Measurements from ENCODE around the gene DNM3. TPM values are rescaled to one million over a fixed set of nuclear protein-coding genes. Genes with fewer than 3 reads are reported as not detected.

The DNM3 gene
- total RNA-seq, 1 experiment from 2014 or later, result 1.2 TPM

DNA sequence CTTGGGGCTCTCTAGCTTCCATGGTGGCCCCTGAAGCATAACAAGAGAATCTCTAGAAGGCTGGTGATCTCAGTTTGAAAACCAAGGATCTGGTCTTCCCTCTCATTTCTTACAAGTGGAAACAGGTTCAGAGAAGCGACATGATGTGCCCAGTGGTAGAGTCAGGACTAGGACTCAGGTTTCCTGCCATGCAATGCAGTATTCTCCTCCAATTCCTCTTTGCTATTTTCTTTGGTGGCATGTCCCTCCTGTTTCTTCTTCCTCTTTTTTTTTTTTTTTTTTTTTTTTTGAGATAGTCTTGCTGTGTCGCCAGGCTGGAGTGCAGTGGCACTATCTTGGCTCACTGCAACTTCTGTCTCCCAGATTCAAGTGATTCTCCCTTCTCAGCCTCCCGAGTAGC is 383.6 kb downstream of the DNM3 start:
- intact Hi-C loops (cut with micrococcal nuclease; ENCODE audit: unreplicated experiment), result loop anchor here (2.0 kb wide), 1 partner anchor 20 kb away; no protein-coding TSS in a partner anchor
- CTCF ChIA-PET, result no interaction called here
- no peaks in the 10 kb centered on the region for H3K27me3 Mint-ChIP-seq (ENCODE audit: unreplicated experiment)
- no peak for TF ChIP-seq CTCF (IDR thresholded peaks at IDR 0.05; ENCODE audit: unreplicated experiment)
- H3K36me3 Mint-ChIP-seq (ENCODE audit: insufficient read depth, unreplicated experiment), result no peaks in the 10 kb centered on the region
- H3K4me1 Mint-ChIP-seq (ENCODE audit: low read depth, unreplicated experiment), result no peaks in the 10 kb centered on the region
- H3K27ac Mint-ChIP-seq (ENCODE audit: unreplicated experiment), result no peak overlapping the region
- H3K9me3 Mint-ChIP-seq (ENCODE audit: low read depth, unreplicated experiment), result peaks cover 4% of the 10 kb centered on the region
- no peak overlapping the region for H3K4me3 Mint-ChIP-seq (ENCODE audit: low read depth, unreplicated experiment)
- BruUV-seq (replicated peaks), result no TSS peak
- no peak for DNase-seq

DNA sequence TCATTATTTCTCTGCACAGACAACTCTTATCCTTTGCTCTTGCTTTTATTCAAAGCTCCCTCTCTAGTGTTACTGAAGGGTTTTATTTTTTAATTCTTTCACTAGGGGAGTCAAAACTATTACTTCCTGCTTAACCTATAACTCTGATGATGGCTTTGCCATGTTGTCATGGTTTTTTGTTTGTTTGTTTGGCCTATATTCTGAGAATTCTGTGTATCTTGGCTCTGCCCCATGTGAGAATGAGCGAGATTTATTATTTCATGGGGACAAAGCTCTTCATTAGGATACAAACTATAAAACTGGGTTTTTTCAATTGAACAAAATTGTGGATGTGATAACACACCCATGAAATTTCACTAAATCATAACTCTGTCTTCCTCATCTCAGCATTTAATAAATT is 388.6 kb downstream of the DNM3 start:
- no peak for DNase-seq
- H3K4me3 Mint-ChIP-seq (ENCODE audit: low read depth, unreplicated experiment), result no peak overlapping the region
- no peaks in the 10 kb centered on the region for H3K27me3 Mint-ChIP-seq (ENCODE audit: unreplicated experiment)
- no peak overlapping the region for H3K27ac Mint-ChIP-seq (ENCODE audit: unreplicated experiment)
- peaks cover 6% of the 10 kb centered on the region for H3K9me3 Mint-ChIP-seq (ENCODE audit: low read depth, unreplicated experiment)
- intact Hi-C loops (cut with micrococcal nuclease; ENCODE audit: unreplicated experiment), result no loop called here
- H3K4me1 Mint-ChIP-seq (ENCODE audit: low read depth, unreplicated experiment), result no peaks in the 10 kb centered on the region
- CTCF ChIA-PET, result no interaction called here
- BruUV-seq (replicated peaks), result no TSS peak
- no peak for TF ChIP-seq CTCF (IDR thresholded peaks at IDR 0.05; ENCODE audit: unreplicated experiment)
- H3K36me3 Mint-ChIP-seq (ENCODE audit: insufficient read depth, unreplicated experiment), result no peaks in the 10 kb centered on the region

GRCh38 chr1:172230526-172230925 is 389.2 kb downstream of the DNM3 start:
- no peak overlapping the region for H3K4me3 Mint-ChIP-seq (ENCODE audit: low read depth, unreplicated experiment)
- DNase-seq, result no peak
- H3K27ac Mint-ChIP-seq (ENCODE audit: unreplicated experiment), result no peak overlapping the region
- intact Hi-C loops (cut with micrococcal nuclease; ENCODE audit: unreplicated experiment), result no loop called here
- no peaks in the 10 kb centered on the region for H3K27me3 Mint-ChIP-seq (ENCODE audit: unreplicated experiment)
- no peak for TF ChIP-seq CTCF (IDR thresholded peaks at IDR 0.05; ENCODE audit: unreplicated experiment)
- H3K36me3 Mint-ChIP-seq (ENCODE audit: insufficient read depth, unreplicated experiment), result no peaks in the 10 kb centered on the region
- CTCF ChIA-PET, result no interaction called here
- BruUV-seq (replicated peaks), result no TSS peak
- H3K9me3 Mint-ChIP-seq (ENCODE audit: low read depth, unreplicated experiment), result peaks cover 6% of the 10 kb centered on the region
- no peaks in the 10 kb centered on the region for H3K4me1 Mint-ChIP-seq (ENCODE audit: low read depth, unreplicated experiment)

GRCh38 chr1:172236958-172237357 is 395.7 kb downstream of the DNM3 start:
- Mint-ChIP-seq H3K4me1 (ENCODE audit: low read depth, unreplicated experiment) (no peaks in the 10 kb centered on the region), H3K27ac (ENCODE audit: unreplicated experiment) (no peak overlapping the region), H3K36me3 (ENCODE audit: insufficient read depth, unreplicated experiment) (no peaks in the 10 kb centered on the region), H3K4me3 (ENCODE audit: low read depth, unreplicated experiment) (no peak overlapping the region), H3K27me3 (ENCODE audit: unreplicated experiment) (no peaks in the 10 kb centered on the region), H3K9me3 (ENCODE audit: low read depth, unreplicated experiment) (peaks cover 2% of the 10 kb centered on the region)
- BruUV-seq (replicated peaks), result no TSS peak
- intact Hi-C loops (cut with micrococcal nuclease; ENCODE audit: unreplicated experiment), result no loop called here
- CTCF ChIA-PET, result no interaction called here
- TF ChIP-seq CTCF (IDR thresholded peaks at IDR 0.05; ENCODE audit: unreplicated experiment), result no peak
- no peak for DNase-seq
